Fibroblast of lung (primary cell): Measurements from ENCODE around the gene METAP1D. TPM values are rescaled to one million over a fixed set of nuclear protein-coding genes. Genes with fewer than 3 reads are reported as not detected.
A peak's percentile ranks its signal among the peaks of the same experiment; 100 is the strongest.

ENCODE experiments used
- DNase-seq, 2 donors: peaks; one replicate each; pipeline versions ENCODE4 v3.0.0 to v3.0.0-alpha.2; 2010; ENCODE audit warnings: low read depth in 2 of 2
- H2AFZ ChIP-seq: 2 replicates; pipeline ENCODE4 v1.5.1; 2012; ENCODE audit warnings: low read length, control low read depth, inconsistent platforms
- H3K27ac ChIP-seq: 2 replicates; pipeline ENCODE4 v1.5.1; 2011; ENCODE audit warnings: low read length, control low read depth; ENCODE audit not compliant: insufficient read depth
- H3K27me3 ChIP-seq: 2 replicates; pipeline ENCODE4 v1.5.1; 2011; ENCODE audit warnings: mild to moderate bottlenecking, low read length; ENCODE audit not compliant: control insufficient read depth, insufficient read depth
- H3K36me3 ChIP-seq: 2 replicates; pipeline ENCODE4 v1.5.1; 2011; ENCODE audit warnings: low read length; ENCODE audit not compliant: control insufficient read depth, insufficient read depth
- H3K4me1 ChIP-seq: 2 replicates; pipeline ENCODE4 v1.5.1; 2011; ENCODE audit warnings: low read length; ENCODE audit not compliant: control insufficient read depth, insufficient read depth; ENCODE audit errors: extremely low read depth
- H3K4me2 ChIP-seq: 2 replicates; pipeline ENCODE4 v1.5.1; 2011; ENCODE audit warnings: low read length, control low read depth; ENCODE audit not compliant: insufficient read depth; ENCODE audit errors: extremely low read depth
- H3K4me3 ChIP-seq, 4 experiments: fragments of 200-600 bp in 1 of 4; sonication (generic) in 1 of 4; replicated peaks in 1 of 4; 2 replicates each; pipeline ENCODE4 v1.5.1; 2011 to 2016; ENCODE audit warnings: low read length in 4 of 4, low read depth in 3 of 4, mild to moderate bottlenecking in 3 of 4, control low read depth in 2 of 4, inconsistent platforms in 1 of 4, mixed read lengths in 1 of 4; ENCODE audit not compliant: insufficient read depth in 1 of 4; ENCODE audit errors: control extremely low read depth in 1 of 4
- H3K79me2 ChIP-seq: 2 replicates; pipeline ENCODE4 v1.5.1; 2012; ENCODE audit warnings: mild to moderate bottlenecking, low read length, inconsistent platforms; ENCODE audit not compliant: control insufficient read depth, insufficient read depth
- H3K9ac ChIP-seq: 2 replicates; pipeline ENCODE4 v1.5.1; 2011; ENCODE audit warnings: mild to moderate bottlenecking, low read length, control low read depth; ENCODE audit not compliant: insufficient read depth
- H3K9me3 ChIP-seq: 2 replicates; pipeline ENCODE4 v1.5.1; 2012; ENCODE audit warnings: low read depth, low read length; ENCODE audit not compliant: control insufficient read depth, insufficient read depth
- H4K20me1 ChIP-seq: 2 replicates; pipeline ENCODE4 v1.5.1; 2011; ENCODE audit warnings: low read length; ENCODE audit not compliant: control insufficient read depth, insufficient read depth; ENCODE audit errors: extremely low read depth
- EZH2 ChIP-seq: IDR thresholded peaks from 2 replicates; pipeline ENCODE4 v1.5.1; 2012; ENCODE audit warnings: low read length, control low read depth, mild to moderate bottlenecking; ENCODE audit errors: missing control alignments
- polyA plus RNA-seq, 2 donors: library from polyadenylated mRNA; depleted of rRNA in 1 of 2; stranded (reverse) in 1 of 2; unstranded in 1 of 2; fragments of >200 nt; gene quantifications; 2 replicates each; pipeline ENCODE4 v1.2.1, GENCODE V29; 2011 to 2012; ENCODE audit warnings: missing spikeins in 1 of 2
- total RNA-seq: library from RNA; depleted of rRNA; stranded (reverse); fragments of >200 nt; gene quantifications from 2 replicates; pipeline ENCODE4 v1.2.1, GENCODE V29; 2014
- TF ChIP-seq, protein P1 (sequence below), 2 donors: IDR thresholded peaks in 1 of 2; conservative IDR thresholded peaks in 1 of 2; 1 replicate in 1 of 2; 2 replicates in 1 of 2; pipeline ENCODE4 v1.5.1; 2011 to 2012; ENCODE audit warnings: low read length in 2 of 2, control low read depth in 1 of 2, inconsistent platforms in 1 of 2, low read depth in 1 of 2, mild to moderate bottlenecking in 1 of 2

Gene METAP1D
- total and polyA plus RNA-seq, 2 donors (not counting 1 experiment from before 2014, with no cell fraction given): 6.7 to 6.8 TPM

DNA sequence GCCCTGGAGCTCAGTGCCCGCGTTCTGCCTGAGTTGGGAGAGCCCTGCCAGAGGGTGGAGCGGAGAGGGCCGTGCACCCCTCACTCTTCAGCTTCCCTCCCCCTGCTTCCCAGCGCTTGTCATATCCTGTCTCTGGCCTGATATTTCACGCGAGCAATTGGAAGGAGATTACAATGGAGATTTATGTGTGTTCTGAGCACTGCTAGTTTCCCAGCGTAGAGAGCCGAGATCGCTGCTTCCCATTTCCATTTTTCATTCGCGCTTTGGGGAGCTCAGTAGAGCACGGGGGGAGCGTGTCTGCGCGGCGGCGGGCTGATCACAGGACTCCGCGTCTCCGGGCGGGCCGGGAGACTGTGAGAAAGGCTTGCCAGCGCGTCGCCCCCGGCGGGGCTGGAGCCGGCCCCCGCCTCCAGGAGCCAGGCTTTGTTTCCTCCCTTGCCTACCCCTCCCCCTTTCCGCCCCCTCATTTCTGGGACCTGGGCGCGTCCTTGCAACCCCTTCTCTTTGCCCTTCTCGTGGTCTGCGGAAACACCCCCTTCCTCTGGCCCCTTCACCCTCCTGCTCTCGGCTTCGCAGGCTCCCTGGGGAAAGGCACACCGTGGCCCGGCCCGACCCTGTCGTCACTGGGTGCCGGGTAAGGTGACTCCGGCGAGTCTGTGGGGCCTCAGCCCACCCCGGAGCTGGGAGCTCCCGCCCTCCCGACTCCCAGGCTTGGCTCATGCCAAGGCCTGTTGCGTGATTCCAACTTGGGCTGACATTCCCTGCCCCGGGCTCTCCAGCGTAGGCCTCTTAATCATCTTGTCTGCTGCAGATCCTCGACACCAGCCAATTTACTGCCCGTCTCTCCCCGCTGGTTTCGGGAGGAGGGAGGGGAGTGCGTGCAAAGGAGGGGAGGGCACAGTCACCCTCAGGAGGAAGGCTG lies 97.1 kb downstream of the METAP1D start:
- H2AFZ ChIP-seq: peak overlapping the region; percentile 29
- H4K20me1 ChIP-seq: no peaks in the 10 kb centered on the region
- peaks cover 30% of the 10 kb centered on the region for H3K27me3 ChIP-seq
- TF ChIP-seq EZH2: peak; percentile 70
- TF ChIP-seq, protein P1, sequence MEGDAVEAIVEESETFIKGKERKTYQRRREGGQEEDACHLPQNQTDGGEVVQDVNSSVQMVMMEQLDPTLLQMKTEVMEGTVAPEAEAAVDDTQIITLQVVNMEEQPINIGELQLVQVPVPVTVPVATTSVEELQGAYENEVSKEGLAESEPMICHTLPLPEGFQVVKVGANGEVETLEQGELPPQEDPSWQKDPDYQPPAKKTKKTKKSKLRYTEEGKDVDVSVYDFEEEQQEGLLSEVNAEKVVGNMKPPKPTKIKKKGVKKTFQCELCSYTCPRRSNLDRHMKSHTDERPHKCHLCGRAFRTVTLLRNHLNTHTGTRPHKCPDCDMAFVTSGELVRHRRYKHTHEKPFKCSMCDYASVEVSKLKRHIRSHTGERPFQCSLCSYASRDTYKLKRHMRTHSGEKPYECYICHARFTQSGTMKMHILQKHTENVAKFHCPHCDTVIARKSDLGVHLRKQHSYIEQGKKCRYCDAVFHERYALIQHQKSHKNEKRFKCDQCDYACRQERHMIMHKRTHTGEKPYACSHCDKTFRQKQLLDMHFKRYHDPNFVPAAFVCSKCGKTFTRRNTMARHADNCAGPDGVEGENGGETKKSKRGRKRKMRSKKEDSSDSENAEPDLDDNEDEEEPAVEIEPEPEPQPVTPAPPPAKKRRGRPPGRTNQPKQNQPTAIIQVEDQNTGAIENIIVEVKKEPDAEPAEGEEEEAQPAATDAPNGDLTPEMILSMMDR (conservative IDR thresholded peaks at IDR 0.05 in 1 of 2, IDR thresholded peaks at IDR 0.05 in 1 of 2; ENCODE audit: low read depth in 1 of 2, low read length in 2 of 2): no peak
- peak in 1 of 2 donors; percentile 56 for DNase-seq
- peak overlapping the region; percentile 20 to 48 (median 36) for H3K4me3 ChIP-seq
- H3K79me2 ChIP-seq: no peaks in the 10 kb centered on the region
- H3K27ac ChIP-seq: peak overlapping the region; percentile 3
- H3K9ac ChIP-seq: peak overlapping the region; percentile 32
- peak overlapping the region; percentile 93 for H3K4me2 ChIP-seq
- peaks cover 16% of the 10 kb centered on the region for H3K4me1 ChIP-seq
- no peaks in the 10 kb centered on the region for H3K9me3 ChIP-seq
- H3K36me3 ChIP-seq: no peaks in the 10 kb centered on the region

DNA sequence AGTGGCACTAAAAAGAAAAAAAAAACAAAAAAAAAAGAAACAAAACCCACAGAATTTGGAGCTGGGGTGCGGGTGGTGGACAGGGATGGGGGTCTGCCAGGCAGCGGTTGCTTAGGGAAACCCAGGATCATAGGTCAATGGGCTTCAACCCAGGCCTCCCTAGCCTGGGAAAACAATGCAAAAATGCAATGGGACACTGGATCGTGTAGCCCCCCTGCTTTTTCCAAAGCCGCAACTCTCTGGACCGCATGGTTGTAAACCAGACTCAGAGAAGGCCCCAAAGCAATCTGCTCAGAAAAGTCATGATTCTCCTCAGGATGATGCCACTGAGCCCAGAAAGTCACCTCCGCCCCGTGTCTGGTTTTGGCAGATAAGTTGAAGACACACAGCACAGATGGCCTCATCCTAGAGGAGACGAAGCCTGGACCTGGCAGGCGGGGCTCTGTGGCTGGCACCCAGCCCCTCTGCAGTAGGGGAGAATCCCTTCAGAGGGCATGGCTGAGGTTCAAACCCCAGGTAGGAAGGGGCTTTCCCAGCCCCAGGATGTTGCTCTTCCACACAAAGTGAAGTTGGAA lies 97.9 kb downstream of the METAP1D start:
- no peaks in the 10 kb centered on the region for H4K20me1 ChIP-seq
- no peaks in the 10 kb centered on the region for H3K79me2 ChIP-seq
- H2AFZ ChIP-seq: no peak overlapping the region
- H3K9me3 ChIP-seq: no peaks in the 10 kb centered on the region
- no peak for DNase-seq
- H3K4me2 ChIP-seq: no peak overlapping the region
- TF ChIP-seq EZH2: no peak
- TF ChIP-seq, protein P1 (conservative IDR thresholded peaks at IDR 0.05 in 1 of 2, IDR thresholded peaks at IDR 0.05 in 1 of 2; ENCODE audit: low read depth in 1 of 2, low read length in 2 of 2): no peak
- H3K4me3 ChIP-seq: no peak overlapping the region
- no peaks in the 10 kb centered on the region for H3K36me3 ChIP-seq
- peaks cover 22% of the 10 kb centered on the region for H3K27me3 ChIP-seq
- H3K9ac ChIP-seq: no peak overlapping the region
- H3K4me1 ChIP-seq: peaks cover 16% of the 10 kb centered on the region
- no peak overlapping the region for H3K27ac ChIP-seq

DNA sequence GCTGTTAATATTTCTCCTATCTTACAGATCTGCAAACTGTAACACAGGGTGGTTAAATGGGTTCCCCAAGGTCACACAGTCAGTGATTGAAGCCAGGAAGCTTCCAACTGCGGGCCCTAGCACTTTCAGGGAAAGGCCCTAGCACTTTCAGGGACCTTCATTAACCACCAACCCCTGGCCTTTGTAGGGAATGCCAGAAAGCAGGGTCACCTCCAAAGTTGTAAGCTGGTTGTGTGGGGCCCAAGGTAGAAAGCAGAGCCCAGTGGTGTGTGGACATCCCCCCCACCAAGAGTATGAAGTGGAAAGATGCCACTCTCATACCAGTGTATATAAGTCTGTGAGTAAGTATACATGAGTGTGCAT lies 98.5 kb downstream of the METAP1D start:
- Histone ChIP-seq H3K79me2 (no peaks in the 10 kb centered on the region), H3K4me1 (peaks cover 18% of the 10 kb centered on the region), H3K27ac (peak overlapping the region; percentile 56), H4K20me1 (no peaks in the 10 kb centered on the region), H3K4me3 (peak overlapping the region in 1 of 4 experiments; percentile 59), H3K36me3 (no peaks in the 10 kb centered on the region), H3K4me2 (peak overlapping the region; percentile 77), H3K27me3 (peaks cover 16% of the 10 kb centered on the region), H3K9ac (no peak overlapping the region), H2AFZ (no peak overlapping the region), H3K9me3 (no peaks in the 10 kb centered on the region)
- no peak for DNase-seq
- TF ChIP-seq, protein P1 (conservative IDR thresholded peaks at IDR 0.05 in 1 of 2, IDR thresholded peaks at IDR 0.05 in 1 of 2; ENCODE audit: low read depth in 1 of 2, low read length in 2 of 2): no peak
- no peak for TF ChIP-seq EZH2
